DOHH2 (cell line): ENCODE data around the gene CSPG5.

ENCODE experiments used
- H3F3A ChIP-seq: fragments of 200-600 bp; sonication (generic), shearing (Covaris generic); 2 replicates; pipeline ENCODE4 v1.6.0; 2016; ENCODE audit warnings: antibody characterized with exemption, mild to moderate bottlenecking; ENCODE audit not compliant: control insufficient read depth, insufficient read depth
- H3K27ac ChIP-seq: fragments of 200-600 bp; sonication (generic); 2 replicates; pipeline ENCODE4 v1.5.1; 2014; ENCODE audit warnings: low read depth, mild to moderate bottlenecking, low read length, moderate library complexity
- H3K27me3 ChIP-seq: fragments of 200-600 bp; sonication (generic); 2 replicates; pipeline ENCODE4 v1.6.1; 2014; ENCODE audit warnings: mild to moderate bottlenecking, low read length, mixed read lengths; ENCODE audit not compliant: control insufficient read depth
- H3K36me3 ChIP-seq: fragments of 200-600 bp; sonication (generic); 2 replicates; pipeline ENCODE4 v1.6.1; 2014; ENCODE audit warnings: mild to moderate bottlenecking, low read length, moderate library complexity, mixed read lengths; ENCODE audit not compliant: control insufficient read depth
- H3K4me1 ChIP-seq: fragments of 200-600 bp; sonication (generic); 2 replicates; pipeline ENCODE4 v1.6.1; 2014; ENCODE audit warnings: mild to moderate bottlenecking, low read length, mixed read lengths; ENCODE audit not compliant: control insufficient read depth
- H3K4me2 ChIP-seq: fragments of 200-600 bp; sonication (generic); 2 replicates; pipeline ENCODE4 v1.6.0; 2014; ENCODE audit warnings: mild to moderate bottlenecking, low read length, moderate library complexity
- H3K4me3 ChIP-seq: fragments of 200-600 bp; sonication (generic); 2 replicates; pipeline ENCODE4 v1.5.1; 2014; ENCODE audit warnings: mild to moderate bottlenecking, low read length, mixed read lengths
- H3K79me2 ChIP-seq: fragments of 200-600 bp; sonication (generic); 2 replicates; pipeline ENCODE4 v1.6.1; 2014; ENCODE audit warnings: mild to moderate bottlenecking, low read length, mixed read lengths; ENCODE audit not compliant: control insufficient read depth
- H3K9me2 ChIP-seq: fragments of 200-600 bp; sonication (generic); replicated peaks from 2 replicates; pipeline ENCODE4 v1.6.1; 2014; ENCODE audit warnings: mild to moderate bottlenecking, low read length, mixed read lengths; ENCODE audit not compliant: control insufficient read depth
- H3K9me3 ChIP-seq: fragments of 200-600 bp; sonication (generic); 2 replicates; pipeline ENCODE4 v1.6.1; 2014; ENCODE audit warnings: antibody characterized with exemption, low read length, mixed read lengths; ENCODE audit not compliant: control insufficient read depth, insufficient read depth
- H4K20me1 ChIP-seq: fragments of 200-600 bp; sonication (generic); 2 replicates; pipeline ENCODE4 v1.6.0; 2014; ENCODE audit warnings: low read depth, mild to moderate bottlenecking, antibody characterized with exemption, low read length, moderate library complexity; ENCODE audit not compliant: control insufficient read depth, insufficient read depth
- EZH2phosphoT487 ChIP-seq: fragments of 200-600 bp; sonication (generic); IDR thresholded peaks from 2 replicates; pipeline ENCODE4 v1.6.1; 2017; ENCODE audit warnings: borderline replicate concordance, mild to moderate bottlenecking, antibody characterized with exemption, low read length, moderate library complexity, mixed read lengths
- TF ChIP-seq, protein P1 (sequence below): fragments of 200-600 bp; sonication (generic); IDR thresholded peaks from one replicate; pipeline ENCODE4 v1.5.1; 2014; ENCODE audit warnings: antibody characterized with exemption, mild to moderate bottlenecking, low read depth, low read length; ENCODE audit not compliant: poor library complexity, severe bottlenecking

The CSPG5 gene

DNA sequence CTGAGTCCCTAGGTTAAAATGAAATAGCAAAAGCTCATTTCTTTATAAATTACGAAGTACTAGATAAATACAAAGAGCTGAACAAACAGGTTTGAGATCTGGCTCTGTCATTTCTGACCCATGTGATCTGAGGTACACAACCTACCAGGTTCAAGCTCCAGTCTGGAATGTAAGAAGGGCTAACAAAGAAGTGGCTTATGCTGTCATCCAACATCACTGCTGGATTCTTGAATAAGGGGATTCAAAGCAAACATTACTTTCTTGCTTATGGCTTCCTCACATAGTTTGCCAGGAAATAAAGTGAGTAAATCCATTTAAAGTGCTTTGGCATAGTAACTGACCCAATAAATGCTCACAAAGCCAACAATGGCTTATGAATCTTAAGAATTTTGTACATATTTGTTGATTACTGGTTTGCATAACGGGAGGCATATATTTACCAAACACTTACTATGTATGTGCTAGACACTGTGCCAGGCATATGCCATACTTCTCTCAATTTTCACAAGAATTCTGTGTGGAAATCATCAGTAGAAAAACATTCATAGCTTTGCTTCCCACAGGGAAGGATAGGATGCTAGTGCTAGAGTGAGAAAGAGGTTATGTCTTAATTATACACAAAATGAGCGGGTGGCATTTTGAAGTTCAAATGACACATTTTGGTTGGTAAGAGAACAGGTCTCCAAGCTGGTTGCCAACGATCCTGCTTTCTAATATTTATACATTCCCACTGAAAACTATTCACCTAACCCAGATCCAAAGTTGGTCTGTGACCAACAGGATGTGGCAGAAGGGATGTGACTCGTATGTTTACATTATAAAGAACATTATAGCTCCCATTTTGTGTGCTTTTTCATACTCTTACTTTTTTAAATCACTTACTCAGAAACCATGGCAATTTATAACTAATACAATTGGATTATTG is 38.7 kb upstream of the CSPG5 start:
- Histone ChIP-seq H3K4me3 (no peak overlapping the region), H3K9me3 (no peaks in the 10 kb centered on the region), H4K20me1 (no peaks in the 10 kb centered on the region), H3K9me2 (no peaks in the 10 kb centered on the region), H3K79me2 (no peaks in the 10 kb centered on the region), H3K27me3 (no peaks in the 10 kb centered on the region), H3K27ac (no peak overlapping the region), H3F3A (peaks cover 10% of the 10 kb centered on the region; the same call in 1 of the 2 replicates), H3K4me2 (no peak overlapping the region), H3K36me3 (peaks cover 91% of the 10 kb centered on the region), H3K4me1 (peaks cover 13% of the 10 kb centered on the region)
- no peak for TF ChIP-seq EZH2phosphoT487
- TF ChIP-seq, protein P1, sequence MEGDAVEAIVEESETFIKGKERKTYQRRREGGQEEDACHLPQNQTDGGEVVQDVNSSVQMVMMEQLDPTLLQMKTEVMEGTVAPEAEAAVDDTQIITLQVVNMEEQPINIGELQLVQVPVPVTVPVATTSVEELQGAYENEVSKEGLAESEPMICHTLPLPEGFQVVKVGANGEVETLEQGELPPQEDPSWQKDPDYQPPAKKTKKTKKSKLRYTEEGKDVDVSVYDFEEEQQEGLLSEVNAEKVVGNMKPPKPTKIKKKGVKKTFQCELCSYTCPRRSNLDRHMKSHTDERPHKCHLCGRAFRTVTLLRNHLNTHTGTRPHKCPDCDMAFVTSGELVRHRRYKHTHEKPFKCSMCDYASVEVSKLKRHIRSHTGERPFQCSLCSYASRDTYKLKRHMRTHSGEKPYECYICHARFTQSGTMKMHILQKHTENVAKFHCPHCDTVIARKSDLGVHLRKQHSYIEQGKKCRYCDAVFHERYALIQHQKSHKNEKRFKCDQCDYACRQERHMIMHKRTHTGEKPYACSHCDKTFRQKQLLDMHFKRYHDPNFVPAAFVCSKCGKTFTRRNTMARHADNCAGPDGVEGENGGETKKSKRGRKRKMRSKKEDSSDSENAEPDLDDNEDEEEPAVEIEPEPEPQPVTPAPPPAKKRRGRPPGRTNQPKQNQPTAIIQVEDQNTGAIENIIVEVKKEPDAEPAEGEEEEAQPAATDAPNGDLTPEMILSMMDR, result no peak

DNA sequence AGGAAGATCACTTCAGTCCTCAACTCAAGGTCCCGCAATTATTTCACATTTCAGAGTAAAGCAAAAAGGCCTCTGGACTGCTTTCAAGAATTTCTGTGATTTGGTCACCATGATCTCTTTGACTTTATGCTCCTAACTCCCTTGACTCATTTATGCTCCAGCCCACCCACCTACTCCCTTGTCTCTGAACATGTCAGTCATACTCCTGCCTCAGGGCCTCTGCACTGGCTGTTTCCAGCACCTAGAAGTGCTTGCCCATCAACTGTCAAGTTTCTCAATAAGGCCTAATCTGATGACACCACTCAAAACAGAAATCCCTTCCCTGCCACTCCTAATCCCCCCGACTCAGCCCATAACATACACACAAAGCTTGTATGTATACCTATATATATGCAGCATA is 36.1 kb upstream of the CSPG5 start:
- Histone ChIP-seq H3K4me2 (no peak overlapping the region), H3K9me2 (no peaks in the 10 kb centered on the region), H3K79me2 (no peaks in the 10 kb centered on the region), H3K27me3 (no peaks in the 10 kb centered on the region), H3K4me1 (peaks cover 13% of the 10 kb centered on the region), H3K9me3 (no peaks in the 10 kb centered on the region), H3K36me3 (peaks cover 93% of the 10 kb centered on the region), H4K20me1 (no peaks in the 10 kb centered on the region; the same call in 1 of the 2 replicates), H3K27ac (no peak overlapping the region), H3K4me3 (no peak overlapping the region), H3F3A (peaks cover 7% of the 10 kb centered on the region; the same call in 1 of the 2 replicates)
- no peak for TF ChIP-seq EZH2phosphoT487
- TF ChIP-seq, protein P1, result no peak

DNA sequence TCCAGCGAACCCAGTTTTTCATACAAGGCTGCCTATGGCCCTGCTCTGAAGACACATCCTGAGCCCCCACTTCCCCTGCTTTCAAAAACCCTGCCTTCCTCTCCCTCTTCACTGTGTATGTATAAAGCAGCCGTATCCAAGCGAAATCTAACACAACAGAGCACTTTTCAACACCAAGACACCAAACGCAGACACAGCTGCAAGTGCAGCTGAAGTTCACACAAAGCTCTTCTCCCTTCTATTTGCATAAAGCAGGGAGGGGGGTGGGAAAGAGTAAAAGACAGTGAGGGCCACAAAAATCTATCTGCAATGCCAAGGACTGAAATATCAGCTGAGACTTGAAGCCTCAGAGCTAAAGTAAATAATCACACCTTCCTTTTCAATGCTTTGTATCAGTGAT is 35.1 kb upstream of the CSPG5 start:
- Histone ChIP-seq H3K4me1 (peaks cover 13% of the 10 kb centered on the region), H3K9me3 (no peaks in the 10 kb centered on the region), H3F3A (peaks cover 7% of the 10 kb centered on the region; the same call in 1 of the 2 replicates), H3K79me2 (no peaks in the 10 kb centered on the region), H3K36me3 (peaks cover 91% of the 10 kb centered on the region), H3K27ac (no peak overlapping the region), H3K9me2 (no peaks in the 10 kb centered on the region), H3K4me3 (no peak overlapping the region), H3K27me3 (no peaks in the 10 kb centered on the region), H3K4me2 (no peak overlapping the region), H4K20me1 (no peaks in the 10 kb centered on the region; the same call in 1 of the 2 replicates)
- TF ChIP-seq EZH2phosphoT487, result no peak
- TF ChIP-seq, protein P1, result no peak
